ELF-1 (cell line): ENCODE measurements around the gene CDKN2A.
A peak's percentile ranks its signal among the peaks of the same experiment; 100 is the strongest.

Experiments used
- DNase-seq: peaks from one replicate; pipeline ENCODE4 v3.0.0-alpha.2; 2016; ENCODE audit warnings: low read depth, low spot score

The CDKN2A gene

GRCh38 chr9:21993893-21994555 is at the start of gene CDKN2A:
TSS of gene CDKN2A (minus strand) at chr9:21994392.
- peak; percentile 50 for DNase-seq

GRCh38 chr9:22043928-22044327 is 49.7 kb upstream of the CDKN2A start:
- DNase-seq: no peak

GRCh38 chr9:22041775-22042174 is 47.6 kb upstream of the CDKN2A start:
- peak; percentile 20 for DNase-seq

- no peak for DNase-seq
Measured at GRCh38 chr9:22041344-22041743, 47.2 kb upstream of the CDKN2A start.

- DNase-seq: no peak
Measured at GRCh38 chr9:22040760-22041159, 46.6 kb upstream of the CDKN2A start.

GRCh38 chr9:22039258-22039657 is 45.1 kb upstream of the CDKN2A start:
- DNase-seq: no peak

- no peak for DNase-seq
Measured at GRCh38 chr9:22037954-22038690, 43.9 kb upstream of the CDKN2A start.

GRCh38 chr9:22036866-22037626 is 42.9 kb upstream of the CDKN2A start:
- no peak for DNase-seq

- DNase-seq: no peak
Measured at GRCh38 chr9:22035591-22036011, 41.4 kb upstream of the CDKN2A start.

GRCh38 chr9:22033012-22033630 is 38.9 kb upstream of the CDKN2A start:
- no peak for DNase-seq

- no peak for DNase-seq
Measured at GRCh38 chr9:22031655-22032411, 37.6 kb upstream of the CDKN2A start.

- no peak for DNase-seq
Measured at GRCh38 chr9:22030101-22030598, 36.0 kb upstream of the CDKN2A start.

GRCh38 chr9:22029231-22029630 is 35.0 kb upstream of the CDKN2A start:
- no peak for DNase-seq

GRCh38 chr9:22028394-22028793 is 34.2 kb upstream of the CDKN2A start:
- no peak for DNase-seq

- no peak for DNase-seq
Measured at GRCh38 chr9:22026696-22027095, 32.5 kb upstream of the CDKN2A start.

GRCh38 chr9:22022396-22022795 is 28.2 kb upstream of the CDKN2A start:
- no peak for DNase-seq

- peak; percentile 73 for DNase-seq
Measured at GRCh38 chr9:22010866-22011625, 16.9 kb upstream of the CDKN2A start.

- no peak for DNase-seq
Measured at GRCh38 chr9:22009506-22009867, 15.3 kb upstream of the CDKN2A start.

- peak; percentile 97 for DNase-seq
Measured at GRCh38 chr9:22008717-22009505, 14.7 kb upstream of the CDKN2A start, which contains the start of gene CDKN2B. TSS of gene CDKN2B (minus strand) at chr9:22009305. CDS start at chr9:22008953, 352 bp downstream.

- no peak for DNase-seq
Measured at GRCh38 chr9:22008384-22008716, 14.2 kb upstream of the CDKN2A start.
